Right lung (tissue), 5 donors: ENCODE results near the gene ANKH. TPM values are rescaled to one million over a fixed set of nuclear protein-coding genes. Genes with fewer than 3 reads are reported as not detected.

Source experiments
- DNase-seq, 2 donors: peaks; one replicate each; pipeline ENCODE4 v3.0.0-alpha.2; 2013
- polyA plus RNA-seq, 5 donors: library from polyadenylated mRNA; unstranded; fragments of 120-200 nt; gene quantifications; one replicate each; pipeline versions ENCODE4 v1.2.1 to v1.2.3, GENCODE V29; 2013; ENCODE audit warnings: inconsistent platforms in 1 of 5, low replicate concordance in 1 of 5; ENCODE audit not compliant: insufficient read length in 5 of 5, insufficient read depth in 1 of 5

ANKH gene
- polyA plus RNA-seq, 5 donors: 6.9 to 11.1 (median 9.3) TPM

GRCh38 chr5:14738050-14738449 is 133.5 kb downstream of the ANKH start:
- no peak for DNase-seq

- DNase-seq: no peak
These were observed 134.3 kb downstream of the ANKH start for GRCh38 chr5:14737291-14737690.

GRCh38 chr5:14735944-14736343 is 135.6 kb downstream of the ANKH start:
- no peak for DNase-seq

GRCh38 chr5:14734396-14734795 is 137.2 kb downstream of the ANKH start:
- DNase-seq: no peak

- DNase-seq: no peak
These were observed 137.9 kb downstream of the ANKH start for GRCh38 chr5:14733661-14734060.

GRCh38 chr5:14732991-14733390 is 138.6 kb downstream of the ANKH start:
- DNase-seq: no peak

GRCh38 chr5:14730881-14731280 is 140.7 kb downstream of the ANKH start:
- no peak for DNase-seq

GRCh38 chr5:14730466-14730865 is 141.1 kb downstream of the ANKH start:
- DNase-seq: no peak

- no peak for DNase-seq
These were observed 141.9 kb downstream of the ANKH start for GRCh38 chr5:14729448-14730385.

GRCh38 chr5:14728459-14728938 is 143.1 kb downstream of the ANKH start:
- DNase-seq: no peak

- no peak for DNase-seq
These were observed 143.6 kb downstream of the ANKH start for GRCh38 chr5:14727928-14728458.

GRCh38 chr5:14727428-14727865 is 144.1 kb downstream of the ANKH start:
- peak; percentile 66 to 77 for DNase-seq

GRCh38 chr5:14726066-14726838 is 145.3 kb downstream of the ANKH start:
- DNase-seq: no peak

GRCh38 chr5:14724633-14725032 is 146.9 kb downstream of the ANKH start:
- DNase-seq: no peak

GRCh38 chr5:14723701-14724132 is 147.9 kb downstream of the ANKH start:
- no peak for DNase-seq

GRCh38 chr5:14722923-14723322 is 148.7 kb downstream of the ANKH start:
- DNase-seq: no peak

- no peak for DNase-seq
These were observed 149.5 kb downstream of the ANKH start for GRCh38 chr5:14721990-14722656.

- no peak for DNase-seq
These were observed 151.2 kb downstream of the ANKH start for GRCh38 chr5:14720236-14720923.

- DNase-seq: no peak
These were observed 152.8 kb downstream of the ANKH start for GRCh38 chr5:14718778-14719177.

GRCh38 chr5:14716755-14717752 is 154.5 kb downstream of the ANKH start:
- no peak for DNase-seq
